Lung microvascular endothelial cell (primary cell): ENCODE data around the gene MGST3. TPM values are rescaled to one million over a fixed set of nuclear protein-coding genes. Genes with fewer than 3 reads are reported as not detected.
"Not testable (repeated sequence)": the region's sequence is repeated elsewhere in the genome, so short reads cannot be mapped to it uniquely, and the experiment has no call there.

Source experiments
- DNase-seq, 2 donors: peaks; one replicate each; pipeline versions ENCODE4 v3.0.0 to v3.0.0-alpha.2; 2010; ENCODE audit warnings: low read depth in 2 of 2
- total RNA-seq: library from RNA; depleted of rRNA; stranded (reverse); fragments of >200 nt; gene quantifications from 2 replicates; pipeline ENCODE4 v1.2.1, GENCODE V29; 2014

MGST3 gene
- total RNA-seq, 1 donor from 2014 or later, result 319 TPM

DNA sequence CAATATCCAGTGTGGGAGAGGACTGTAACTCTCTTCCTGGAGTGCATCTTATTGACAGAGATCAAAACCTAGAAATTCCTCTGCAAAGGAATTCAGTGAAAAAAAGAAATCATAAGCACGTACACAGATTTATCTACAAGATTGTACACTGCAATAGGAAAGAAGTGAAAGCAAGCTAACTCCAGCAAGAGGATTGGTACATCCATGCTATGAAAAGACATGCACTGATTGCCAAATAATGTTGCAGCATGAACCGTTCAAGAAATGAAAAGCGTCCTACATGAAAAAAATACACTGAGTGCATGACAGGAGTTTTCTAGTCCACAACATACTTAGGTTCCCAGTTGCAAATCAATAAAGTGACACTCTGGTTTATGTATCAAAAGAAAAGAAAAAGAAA, 1.9 kb upstream of the MGST3 start:
- DNase-seq, result no peak

DNA sequence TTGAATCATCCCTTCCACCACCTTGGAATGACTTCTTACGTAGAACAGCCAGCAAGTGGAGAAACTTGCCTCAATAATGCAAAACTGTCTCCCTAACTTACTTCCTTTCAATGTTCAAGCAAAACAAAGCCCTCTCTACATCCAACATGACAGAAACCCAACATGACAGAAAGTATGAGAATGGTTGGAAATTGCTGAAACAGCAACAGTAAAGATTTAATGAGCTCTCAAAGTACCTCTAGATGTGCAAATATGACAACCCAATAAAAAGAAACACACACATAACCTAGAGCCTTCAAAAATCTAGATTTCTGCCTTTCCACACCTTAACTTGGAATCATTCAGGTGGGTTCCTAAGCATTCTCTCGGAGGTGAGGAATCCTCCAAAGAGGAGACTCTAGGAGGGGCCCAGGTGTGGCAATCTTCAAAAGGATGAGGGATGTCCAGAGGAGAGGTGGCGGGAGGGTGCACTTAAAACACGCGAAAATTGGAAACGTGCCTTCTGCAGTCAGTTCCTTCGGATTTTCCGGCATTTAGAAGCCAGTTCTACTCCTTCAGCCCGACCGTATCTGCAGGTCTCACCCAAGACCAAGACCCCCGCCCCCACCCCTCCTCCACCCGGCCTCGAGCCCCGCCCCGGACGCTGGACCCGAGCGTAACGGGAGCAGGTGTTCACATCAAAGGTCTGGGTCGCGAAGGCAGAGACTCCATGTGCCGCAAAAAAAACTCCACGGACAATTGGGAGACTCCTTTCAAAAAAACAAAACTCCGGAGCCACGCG, 996 bp upstream of the MGST3 start:
- DNase-seq, result peak in 1 of 2 donors; percentile 9

DNA sequence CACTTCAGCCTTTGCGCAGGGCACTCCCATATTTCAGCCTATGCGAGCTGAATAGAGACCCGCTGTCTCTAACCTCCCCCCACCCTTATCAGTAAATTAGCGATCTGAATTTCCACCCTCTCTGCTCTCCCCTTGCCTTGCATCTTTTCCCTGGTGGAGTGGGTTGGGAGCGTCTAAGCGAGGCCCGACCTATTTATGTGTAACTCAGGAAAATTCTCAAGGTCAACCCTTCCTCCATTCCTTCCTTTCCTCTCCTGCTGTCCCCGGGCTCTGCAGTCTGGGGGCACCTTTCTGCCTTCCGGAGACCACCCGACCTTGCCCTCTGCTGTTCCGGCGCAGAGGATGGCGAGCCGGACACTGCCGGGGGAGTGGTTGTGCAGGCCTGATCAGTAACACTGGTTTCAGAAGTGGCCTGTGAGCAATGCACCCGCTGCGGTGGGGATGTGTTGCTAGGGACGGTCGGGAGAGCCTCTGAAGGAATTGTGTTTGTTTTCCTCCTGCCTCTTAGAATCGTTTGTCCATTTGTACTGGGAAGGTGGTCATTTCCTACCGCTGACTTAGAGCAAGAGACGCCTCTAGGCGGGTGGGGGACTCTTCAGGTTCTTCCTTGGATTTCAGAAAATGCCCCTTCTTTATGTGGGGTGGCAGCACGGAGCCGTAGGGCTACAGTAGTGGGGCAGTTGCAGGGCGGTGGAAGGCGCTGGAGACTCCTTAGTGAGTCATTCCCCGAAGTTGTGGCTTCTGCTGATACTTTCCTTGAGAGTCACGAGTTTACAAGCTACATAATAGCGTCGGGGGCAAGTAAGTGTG, 513 bp downstream of the MGST3 start:
- DNase-seq, result peak; percentile 48 to 81

DNA sequence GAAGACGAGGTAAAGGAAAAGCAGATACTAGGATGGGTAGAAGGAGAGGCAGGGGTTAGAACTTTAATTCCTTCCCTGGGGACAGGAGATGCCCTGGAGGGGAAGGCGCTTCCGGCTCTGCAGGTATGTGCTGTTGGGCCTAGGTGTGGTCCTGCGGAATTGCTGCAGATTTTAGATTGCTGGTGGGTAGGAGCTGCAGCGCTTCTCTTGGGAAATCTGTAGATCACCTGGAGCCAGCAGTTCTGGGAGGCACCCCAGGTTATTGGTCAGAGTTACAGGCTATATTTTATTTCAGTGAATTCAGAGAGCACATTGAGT, 1.1 kb downstream of the MGST3 start:
- DNase-seq, result no peak

DNA sequence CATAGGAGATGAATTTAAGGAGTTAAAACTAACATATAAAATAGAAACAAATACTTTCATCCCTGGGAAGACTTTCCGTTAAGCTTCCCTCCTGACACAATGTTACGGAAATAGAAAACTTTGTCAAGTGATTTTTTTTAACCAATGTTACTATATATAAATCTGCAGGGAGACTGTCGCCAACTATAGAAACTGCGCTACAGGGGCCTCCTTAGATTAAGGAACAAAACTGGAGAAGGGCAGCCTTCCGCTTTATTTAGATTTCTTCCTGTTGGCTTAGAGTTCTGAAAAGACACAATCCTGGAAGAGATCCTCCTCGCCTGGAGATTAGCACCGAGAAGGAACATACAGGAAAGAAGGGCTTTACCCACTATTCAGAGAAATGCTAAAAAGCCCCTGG, 1.5 kb downstream of the MGST3 start:
- DNase-seq, result peak in 1 of 2 donors; percentile 8

DNA sequence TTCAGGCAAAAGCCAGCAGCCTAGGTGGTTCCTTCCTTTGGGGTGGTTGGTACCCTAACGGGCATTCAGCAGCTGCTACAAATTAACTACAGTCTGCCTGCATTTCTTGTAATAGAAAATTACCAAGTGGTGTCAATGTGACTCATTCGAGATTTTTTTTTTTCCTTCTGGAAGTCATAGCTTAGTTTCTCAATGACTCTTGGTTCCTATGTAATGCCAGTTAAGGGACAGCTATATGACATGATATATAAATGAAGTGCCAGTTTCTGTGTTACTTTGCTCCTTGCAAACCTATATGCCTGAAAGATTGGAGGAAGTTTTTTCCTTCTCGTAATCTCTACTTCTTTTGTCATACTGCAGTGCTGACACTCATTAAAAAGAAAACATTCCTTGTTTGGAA, 2.6 kb downstream of the MGST3 start:
- DNase-seq, result peak in 1 of 2 donors; percentile 22

DNA sequence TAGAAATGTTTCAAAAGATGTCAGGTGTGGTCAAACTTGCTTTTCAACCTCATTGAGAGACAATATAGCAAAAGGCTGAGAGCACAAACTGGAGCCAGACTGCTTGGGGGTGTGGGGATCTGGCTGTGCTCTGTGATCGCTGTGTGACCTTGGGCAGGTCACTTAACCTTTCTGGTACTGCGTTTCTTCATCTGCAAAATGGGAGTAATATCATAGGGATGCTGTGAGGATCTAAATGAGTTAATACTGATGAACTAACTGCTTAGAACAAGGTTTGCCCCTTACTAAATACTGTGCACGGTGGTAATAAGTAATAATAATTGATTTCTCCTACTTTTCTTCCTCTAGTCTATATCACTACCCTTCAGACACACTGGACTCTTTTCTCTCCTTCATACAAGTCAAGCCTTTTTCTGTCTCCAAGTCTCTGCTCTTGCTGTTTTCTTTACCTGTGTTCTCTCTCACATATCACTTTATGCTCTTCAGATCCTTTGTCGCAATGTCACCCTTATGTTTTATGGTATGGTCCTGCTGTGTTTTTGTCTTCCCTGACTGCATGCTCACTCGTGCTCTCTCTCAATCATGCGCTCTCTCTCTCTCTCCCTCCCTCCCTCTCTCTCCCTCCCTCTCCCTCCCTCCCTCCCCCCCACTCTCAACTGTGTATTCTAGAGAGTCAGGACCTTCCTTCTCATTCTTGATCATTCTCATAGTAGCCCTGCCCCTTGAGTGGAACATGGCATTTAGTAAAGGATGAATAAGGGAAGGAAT, 3.3 kb downstream of the MGST3 start:
- no peak for DNase-seq

DNA sequence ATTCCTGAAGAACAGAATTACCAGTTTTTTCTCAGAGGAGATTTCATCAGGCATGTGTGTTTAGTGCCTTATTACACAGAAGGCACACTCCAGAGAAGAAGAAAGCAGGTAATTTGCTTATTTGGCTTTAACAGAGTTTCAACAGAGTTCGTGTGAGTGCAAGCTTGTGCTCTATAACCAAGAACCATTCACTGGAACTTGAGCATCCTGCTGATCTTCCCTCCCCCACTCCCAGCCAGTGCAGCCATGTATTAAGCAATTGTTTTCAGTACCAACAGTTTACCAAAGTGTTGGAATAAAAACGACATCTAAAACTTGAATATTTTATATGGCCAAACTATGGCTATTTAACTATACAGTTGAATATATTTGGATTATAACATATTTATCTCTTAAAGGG, 4.3 kb downstream of the MGST3 start:
- no peak for DNase-seq

DNA sequence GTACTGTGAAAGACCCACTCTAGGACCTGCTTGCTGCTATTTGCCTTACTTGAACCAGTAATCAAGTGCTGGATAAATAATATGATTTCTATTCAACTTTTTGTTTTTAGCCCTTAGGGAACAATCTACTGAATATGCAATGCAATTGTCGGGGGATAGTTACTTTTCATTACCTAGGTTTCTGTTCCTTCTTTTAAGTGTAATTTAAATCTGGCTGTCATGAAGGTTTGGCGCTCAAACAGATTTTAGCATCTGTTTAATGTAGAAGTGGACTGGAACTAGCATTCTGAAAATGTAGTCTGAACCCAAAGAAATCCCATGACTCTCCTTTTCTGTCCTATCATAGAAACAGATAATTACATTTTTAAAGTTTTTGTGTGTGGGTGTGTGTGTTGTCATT, 4.8 kb downstream of the MGST3 start:
- no peak for DNase-seq

DNA sequence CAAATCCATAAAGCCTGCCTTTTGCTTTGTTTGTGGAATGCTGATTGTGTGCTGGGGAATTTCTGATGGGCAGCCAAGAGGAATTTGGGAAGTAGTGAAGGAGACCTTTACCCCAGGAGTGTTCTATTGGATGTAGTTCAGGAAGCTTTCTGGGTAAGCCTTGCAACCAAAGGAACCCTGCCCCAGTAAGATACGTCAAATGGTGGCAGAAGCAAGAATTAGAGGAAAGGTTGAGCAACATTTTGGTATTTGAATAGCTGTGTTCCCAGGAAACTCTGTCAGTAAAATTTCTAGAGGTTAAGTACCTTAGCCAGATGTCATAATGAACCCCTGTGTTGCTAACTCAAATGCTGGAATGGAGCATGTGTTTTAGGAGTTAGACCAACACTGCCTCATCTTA, 6.4 kb downstream of the MGST3 start:
- peak; percentile 57 to 63 for DNase-seq

DNA sequence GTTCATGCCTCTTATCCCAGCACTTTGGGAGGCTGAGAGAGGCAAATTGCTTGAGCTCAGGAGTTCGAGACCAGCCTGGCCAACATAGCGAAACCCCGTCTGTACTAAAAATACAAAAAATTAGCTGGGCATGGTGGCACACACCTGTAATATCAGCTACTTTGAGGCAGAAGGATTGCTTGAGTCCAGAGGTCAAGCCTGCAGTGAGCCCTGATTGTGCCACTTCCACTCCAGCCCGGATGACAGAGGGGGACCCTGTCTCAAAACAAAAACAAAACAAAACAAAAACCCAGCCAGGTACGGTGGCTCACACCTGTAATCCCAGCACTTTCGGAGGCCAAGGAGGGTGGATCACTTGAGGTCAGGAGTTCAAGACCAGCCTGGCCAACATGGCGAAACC, 7.2 kb downstream of the MGST3 start:
- not testable (repeated sequence) for DNase-seq

DNA sequence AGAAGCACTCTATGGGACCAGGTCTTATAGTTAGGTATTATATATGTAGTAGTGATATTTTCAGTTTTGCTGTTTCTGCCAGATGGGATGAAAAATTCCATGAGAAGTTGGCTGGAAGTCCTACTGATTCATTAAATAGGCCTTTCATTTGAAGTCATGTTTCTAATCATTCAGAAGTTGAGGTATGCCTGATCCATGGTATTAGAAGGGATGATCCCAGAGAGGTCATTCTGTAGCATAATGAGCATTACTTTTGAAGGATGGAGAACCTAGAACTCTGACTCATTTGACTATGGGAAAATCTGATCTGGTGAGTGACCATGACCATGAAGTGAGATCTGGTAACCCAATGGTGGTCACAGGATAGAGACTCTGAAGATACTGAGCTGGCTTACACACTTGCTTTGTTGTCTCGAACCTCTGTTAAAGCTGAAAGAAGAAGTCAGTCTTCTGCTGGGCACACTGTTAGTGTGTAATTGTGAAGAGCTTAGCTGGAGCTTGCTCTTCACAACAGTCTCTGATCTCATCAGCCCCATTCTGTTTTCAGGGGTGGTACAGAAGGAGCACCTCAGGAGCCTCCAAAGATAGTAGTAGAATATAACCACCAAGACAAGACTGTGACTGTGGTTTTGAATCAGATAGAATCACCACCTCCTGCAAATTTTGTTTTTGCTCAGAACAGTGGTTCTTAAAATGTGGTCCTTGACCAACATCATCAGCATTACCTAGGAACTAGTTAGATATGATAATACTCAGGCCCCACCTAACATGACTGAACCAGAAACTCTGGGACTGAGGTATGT, 9.0 kb downstream of the MGST3 start:
- DNase-seq, result no peak

DNA sequence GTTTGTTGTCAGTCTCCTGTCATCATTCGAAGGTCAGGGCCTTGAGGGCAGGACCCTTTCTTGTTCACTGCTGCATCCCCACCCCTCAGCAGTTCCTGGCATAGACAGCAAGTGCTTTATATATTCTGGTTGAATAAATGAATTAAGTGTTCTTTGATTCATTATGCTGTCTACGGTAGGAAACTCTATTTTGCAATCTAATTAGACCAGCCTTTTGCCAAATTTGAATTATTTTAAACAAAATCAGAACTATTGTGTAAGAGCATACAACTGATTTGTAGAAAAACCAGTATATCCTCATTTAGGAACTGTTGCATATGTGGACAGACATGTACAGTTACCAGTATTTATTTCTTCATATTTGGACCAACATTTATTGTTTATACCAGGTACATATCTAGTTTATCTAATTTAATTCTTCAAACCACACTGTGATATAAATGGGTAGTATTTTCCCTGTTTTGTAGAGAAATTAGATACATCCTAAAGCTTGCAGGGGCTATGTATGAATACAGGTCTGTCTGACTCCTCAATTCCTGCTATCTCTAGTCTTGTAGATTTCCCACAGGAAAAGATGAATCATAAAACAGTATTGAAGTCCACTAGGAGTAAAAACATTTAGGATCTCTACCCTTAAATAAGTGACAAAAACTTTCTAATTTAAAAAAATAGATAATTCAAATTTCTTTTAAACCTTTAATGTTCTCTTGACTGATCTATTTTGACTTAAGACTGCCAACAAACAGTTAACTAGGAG, 10.4 kb downstream of the MGST3 start:
- DNase-seq, result peak; percentile 11 to 42

DNA sequence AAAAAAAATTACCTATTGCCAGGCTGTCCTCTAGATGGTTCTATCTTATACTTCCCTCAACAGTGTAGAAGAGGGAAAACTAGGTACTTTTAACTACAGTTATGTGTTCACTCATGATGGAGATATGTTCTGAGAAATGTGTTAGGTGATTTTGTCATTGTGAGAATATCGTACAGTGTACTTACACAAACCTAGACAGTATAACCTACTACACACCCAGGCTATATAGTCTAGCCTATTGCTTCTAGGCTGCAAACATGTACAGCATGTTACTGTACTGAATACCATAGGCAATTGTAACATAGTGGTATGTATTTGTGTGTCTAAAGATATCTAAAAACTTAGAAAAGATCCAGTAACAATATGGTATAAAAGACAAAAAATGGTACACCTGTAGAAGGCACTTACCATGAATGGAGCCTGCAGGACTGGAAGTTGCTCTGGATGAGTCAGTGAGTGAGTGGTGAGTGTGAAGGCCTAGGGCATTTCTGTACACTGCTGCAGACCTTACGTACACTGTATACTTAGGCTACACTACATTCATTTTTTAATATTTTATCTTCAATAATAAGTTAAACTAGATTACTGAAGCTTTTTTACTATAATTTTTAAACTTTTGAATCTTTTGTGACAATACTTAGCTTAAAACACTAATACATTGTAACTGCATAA, 13.2 kb downstream of the MGST3 start:
- DNase-seq, result peak in 1 of 2 donors; percentile 8

DNA sequence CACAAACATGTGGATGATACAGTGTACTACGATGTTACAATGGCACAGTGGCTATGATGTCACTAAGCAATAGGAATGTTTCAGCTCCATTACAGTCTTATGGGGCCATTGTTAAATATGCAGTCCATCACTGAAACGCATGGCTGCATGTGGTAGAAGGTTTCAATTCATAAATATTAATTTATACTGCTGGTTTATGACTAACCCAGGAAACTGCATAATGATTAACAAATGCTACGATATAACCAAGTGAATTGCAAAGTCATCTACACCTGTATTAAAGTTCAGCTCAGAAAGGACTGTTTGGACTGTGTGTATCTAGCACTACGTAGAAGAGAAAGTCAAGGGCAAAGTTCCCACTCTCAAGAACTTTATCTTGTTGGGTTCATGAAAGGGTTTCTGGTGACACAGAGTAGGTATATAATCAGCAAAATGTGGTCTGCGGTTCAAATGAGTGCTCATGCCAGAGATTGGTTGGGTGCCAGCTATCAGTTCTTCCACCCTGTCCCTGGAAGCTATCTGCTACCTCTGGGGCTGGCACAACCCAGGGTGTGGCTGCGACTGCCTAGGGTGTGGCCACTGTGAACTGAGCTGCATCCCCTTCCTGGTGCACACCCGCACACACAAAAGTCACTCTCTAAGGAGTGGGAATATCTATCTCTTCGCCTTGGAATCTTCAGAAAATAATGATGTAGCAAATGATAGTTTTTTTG, 14.8 kb downstream of the MGST3 start:
- DNase-seq, result peak in 1 of 2 donors; percentile 23

DNA sequence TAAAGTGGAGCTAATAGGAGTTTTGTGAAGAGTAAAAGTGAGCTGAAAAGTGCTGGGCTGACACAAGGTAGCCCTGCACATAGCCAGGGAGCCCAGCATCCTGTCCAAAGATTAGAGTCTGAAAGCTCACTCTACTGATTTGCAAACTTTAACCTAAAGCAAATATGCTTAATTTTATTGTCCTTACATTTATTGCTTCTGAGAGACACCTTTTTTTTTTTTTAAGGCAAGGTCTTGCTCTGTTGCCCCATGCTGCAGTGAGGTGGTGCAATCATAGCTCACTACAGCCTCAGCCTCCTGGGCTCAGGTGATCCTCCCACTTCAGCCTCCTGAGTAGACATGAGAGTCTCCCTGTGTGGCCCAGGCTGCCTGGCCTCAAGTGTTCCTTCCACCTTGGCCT, 16.5 kb downstream of the MGST3 start:
- DNase-seq, result no peak

DNA sequence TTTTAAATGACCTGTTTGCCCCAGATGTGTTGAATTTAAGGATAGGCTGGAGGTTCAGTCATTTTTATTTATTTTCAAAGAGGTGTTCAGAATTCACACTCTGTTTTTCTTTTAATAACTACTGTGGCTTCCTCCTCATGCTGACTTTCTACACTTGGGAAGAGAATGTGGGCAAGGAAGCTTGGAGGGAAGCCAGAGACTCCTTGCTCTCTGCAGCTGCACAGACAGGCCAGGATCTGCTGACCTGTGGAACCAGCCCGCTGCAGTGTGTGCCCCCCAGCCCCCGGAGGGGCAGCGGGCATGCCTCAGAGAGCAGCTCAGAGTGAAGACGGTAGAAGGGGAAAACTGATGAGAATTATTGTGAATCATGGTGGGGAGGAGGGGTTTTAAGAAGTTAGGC, 16.9 kb downstream of the MGST3 start:
- DNase-seq, result peak in 1 of 2 donors; percentile 25

DNA sequence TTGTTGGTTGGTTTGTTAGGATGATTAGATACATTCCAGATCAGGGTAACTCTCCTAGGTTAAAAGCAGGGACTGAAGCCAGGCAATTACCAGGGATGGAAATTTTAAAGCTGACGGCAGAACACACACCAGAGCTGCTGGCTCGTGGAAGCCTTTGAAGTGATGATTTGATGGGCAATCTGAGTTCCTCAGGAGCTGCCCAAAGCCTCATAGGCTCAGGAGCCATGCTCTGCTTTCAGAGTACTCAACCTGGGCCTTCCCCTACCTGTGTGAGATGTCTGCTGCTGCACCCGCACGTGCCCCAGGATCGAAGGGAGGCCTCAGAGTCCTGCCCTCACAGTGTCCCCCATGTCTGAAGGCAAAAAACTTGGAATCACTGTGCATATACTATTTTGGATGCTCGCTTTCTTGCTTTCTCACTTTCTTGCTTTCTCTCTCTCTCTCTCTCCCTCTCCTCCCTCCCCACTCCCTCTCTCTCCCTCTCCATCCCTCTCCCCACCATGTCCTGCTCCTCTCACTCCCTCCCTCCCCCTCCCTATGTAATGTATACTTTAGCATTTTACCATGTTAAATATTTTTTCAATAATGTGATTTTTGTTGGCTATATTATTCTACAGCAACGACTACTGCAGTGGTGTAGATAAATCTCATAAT, 18.0 kb downstream of the MGST3 start:
- DNase-seq, result no peak
